Activated T-helper 9 cell treated with anti-CD3 and anti-CD28 coated beads, Interleukin-2, amount 50 U/mL, for 16 hours (primary cell): Measurements from ENCODE around the gene PODNL1.
"Not testable (repeated sequence)": the region's sequence is repeated elsewhere in the genome, so short reads cannot be mapped to it uniquely, and the experiment has no call there.

Source experiments
- DNase-seq: peaks from one replicate; pipeline ENCODE4 v3.0.0-alpha.2; 2020; ENCODE audit warnings: low read depth

The PODNL1 gene

DNA sequence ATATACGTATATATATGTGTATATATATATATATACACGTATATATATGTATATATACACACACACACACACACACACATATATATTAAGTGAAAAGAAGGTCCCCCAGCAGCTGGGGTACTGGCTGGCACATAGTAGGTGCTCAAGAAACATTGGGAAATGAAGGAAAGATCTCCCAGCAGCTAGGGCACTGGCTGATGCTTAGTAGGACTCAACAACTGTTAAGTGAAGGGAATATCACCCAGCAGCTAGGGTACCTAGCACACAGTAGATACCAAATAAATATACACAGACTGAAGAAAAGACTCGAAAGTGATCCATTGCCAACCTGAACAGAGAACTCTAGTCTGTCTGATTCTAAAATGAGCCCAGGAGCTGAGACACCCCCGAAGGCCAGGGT lies 12.2 kb downstream of the PODNL1 start:
- no peak for DNase-seq

GRCh38 chr19:13923194-13923987 lies 14.8 kb downstream of the PODNL1 start:
- DNase-seq = no peak

DNA sequence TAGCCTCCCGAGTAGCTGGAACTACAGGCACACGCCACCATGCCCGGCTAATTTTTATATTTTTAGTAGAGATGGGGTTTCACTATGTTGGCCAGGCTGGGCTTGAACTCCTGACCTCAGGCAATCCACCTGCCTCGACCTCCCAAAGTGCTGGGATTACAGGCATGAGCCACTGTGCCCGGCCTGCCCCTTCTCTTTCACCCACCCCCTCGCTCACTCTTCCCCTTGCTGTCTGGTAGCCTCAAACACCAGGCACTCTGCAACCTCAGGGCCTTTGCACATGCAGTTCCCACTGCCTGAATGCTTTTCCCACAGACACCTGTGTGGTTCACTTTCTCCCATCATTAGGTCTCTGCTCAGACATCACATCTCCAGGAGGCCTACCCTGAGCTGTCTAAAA lies 16.1 kb downstream of the PODNL1 start:
- not testable (repeated sequence) for DNase-seq

DNA sequence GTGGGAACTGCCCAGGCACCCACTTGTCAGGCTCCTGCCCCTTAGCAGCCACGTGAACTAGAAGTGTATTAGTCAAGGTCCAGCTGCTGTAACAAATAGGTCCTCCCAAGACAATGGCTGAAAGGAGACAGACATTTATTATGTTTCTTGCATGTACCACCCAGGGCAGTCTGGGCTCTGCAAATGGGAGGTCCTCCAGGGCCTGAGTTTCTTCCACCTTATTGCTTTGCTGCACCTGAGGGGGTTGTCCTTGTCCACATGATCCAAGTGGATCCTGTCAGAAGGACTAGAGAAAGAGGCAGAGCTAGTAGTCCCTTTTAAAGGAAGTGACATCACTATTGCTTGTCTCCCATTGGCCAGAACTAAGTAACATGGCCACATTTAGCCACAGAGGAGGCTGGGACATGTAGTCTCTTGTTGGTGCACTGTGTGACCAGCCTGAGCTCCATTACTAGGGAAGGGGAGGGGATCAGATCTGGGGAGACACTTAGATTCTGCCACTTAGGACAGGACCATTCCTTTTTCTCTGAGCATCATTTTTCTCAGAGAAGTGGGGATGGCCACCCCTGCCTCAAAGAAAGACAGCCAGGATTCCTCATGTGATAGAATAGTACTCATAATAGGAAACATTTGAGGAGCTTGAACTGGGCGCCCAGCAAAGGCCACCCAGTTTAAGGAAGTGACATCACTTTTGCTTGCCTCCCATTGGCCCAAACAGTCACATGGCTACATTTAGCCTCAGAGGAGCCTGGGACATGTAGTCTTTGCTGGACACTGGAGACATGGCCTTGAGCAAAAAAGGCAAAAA lies 17.1 kb downstream of the PODNL1 start:
- DNase-seq = no peak

DNA sequence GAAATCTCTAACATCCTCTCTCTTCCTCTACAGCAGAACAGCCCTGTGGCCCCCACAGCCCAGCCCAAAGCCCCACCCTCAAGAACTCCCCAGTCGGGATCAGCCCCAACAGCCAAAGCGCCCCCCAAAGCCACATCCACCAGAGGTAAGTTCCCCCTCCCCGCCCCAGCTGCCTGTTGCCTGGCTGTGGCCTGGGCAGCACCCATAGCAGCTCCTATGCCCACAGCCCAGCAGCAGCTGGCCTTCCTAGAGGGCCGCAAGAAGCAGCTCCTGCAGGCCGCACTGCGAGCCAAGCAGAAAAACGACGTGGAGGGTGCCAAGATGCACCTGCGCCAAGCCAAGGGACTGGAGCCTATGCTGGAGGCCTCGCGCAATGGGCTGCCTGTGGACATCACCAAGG lies 17.7 kb downstream of the PODNL1 start:
- no peak for DNase-seq

DNA sequence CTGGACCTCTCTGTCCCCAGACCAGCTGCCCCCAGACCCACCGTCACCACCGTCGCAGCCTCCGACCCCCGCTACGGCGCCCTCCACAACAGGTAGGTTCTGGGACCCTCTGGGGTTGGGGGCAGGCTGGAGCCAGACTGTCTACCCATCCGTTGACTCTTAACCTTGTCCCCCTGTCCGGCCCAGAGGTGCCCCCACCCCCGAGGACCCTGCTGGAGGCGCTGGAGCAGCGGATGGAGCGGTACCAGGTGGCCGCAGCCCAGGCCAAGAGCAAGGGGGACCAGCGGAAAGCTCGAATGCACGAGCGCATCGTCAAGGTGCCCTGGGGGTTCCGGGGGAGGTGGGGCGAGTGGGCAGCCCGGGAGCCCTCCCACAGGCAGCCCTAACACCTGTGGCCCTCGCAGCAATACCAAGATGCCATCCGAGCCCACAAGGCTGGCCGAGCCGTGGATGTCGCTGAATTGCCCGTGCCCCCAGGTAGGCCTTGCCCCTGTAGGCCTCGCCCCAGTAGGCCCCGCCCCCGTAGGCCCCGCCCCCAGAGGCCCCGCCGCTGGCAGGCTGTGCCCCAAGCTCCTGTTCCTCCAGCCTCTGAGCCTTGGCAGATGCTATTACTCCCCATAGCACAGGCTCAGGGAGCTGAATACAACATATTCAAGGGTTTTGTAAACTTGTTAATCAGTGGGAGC lies 19.3 kb downstream of the PODNL1 start:
- DNase-seq = no peak

- DNase-seq = no peak
Measured at GRCh38 chr19:13917888-13918406, 20.3 kb downstream of the PODNL1 start.

- DNase-seq = no peak
Measured at GRCh38 chr19:13914777-13915176, 23.4 kb downstream of the PODNL1 start.

DNA sequence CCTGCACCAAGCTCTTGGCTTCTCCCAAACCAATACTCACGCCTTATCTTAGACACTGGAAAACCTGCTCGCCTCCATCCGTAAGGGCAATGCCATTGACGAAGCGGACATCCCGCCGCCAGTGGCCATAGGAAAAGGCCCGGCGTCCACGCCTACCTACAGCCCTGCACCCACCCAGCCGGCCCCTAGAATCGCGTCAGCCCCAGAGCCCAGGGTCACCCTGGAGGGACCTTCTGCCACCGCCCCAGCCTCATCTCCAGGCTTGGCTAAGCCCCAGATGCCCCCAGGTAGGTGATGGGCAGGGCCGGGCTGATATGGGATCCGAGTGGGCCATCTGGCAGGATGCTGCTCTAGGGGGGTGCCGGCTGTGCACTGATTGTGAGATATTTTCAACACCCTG lies 24.9 kb downstream of the PODNL1 start:
- DNase-seq = no peak

DNA sequence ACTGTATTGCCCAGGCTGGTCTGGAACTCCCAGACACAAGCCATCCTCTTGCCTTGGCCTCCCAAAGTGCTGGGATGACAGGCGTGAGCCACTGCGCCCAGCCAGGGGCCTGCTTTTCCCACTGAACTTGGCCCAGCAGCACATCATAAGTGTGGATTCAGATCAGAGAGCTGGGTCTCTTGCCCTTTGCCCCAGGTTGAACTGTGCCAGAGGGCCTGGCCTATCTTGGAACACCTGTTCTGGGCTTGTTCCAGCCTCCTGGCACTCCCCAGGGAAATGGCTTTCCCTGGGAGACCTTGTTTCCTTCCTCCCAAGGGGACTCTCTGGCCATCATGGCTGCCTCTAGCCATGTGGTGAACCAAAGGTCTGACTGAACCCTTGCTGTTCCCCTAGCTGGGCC lies 28.8 kb downstream of the PODNL1 start:
- no peak for DNase-seq

- DNase-seq = no peak
Measured at GRCh38 chr19:13908674-13909073, 29.5 kb downstream of the PODNL1 start.

DNA sequence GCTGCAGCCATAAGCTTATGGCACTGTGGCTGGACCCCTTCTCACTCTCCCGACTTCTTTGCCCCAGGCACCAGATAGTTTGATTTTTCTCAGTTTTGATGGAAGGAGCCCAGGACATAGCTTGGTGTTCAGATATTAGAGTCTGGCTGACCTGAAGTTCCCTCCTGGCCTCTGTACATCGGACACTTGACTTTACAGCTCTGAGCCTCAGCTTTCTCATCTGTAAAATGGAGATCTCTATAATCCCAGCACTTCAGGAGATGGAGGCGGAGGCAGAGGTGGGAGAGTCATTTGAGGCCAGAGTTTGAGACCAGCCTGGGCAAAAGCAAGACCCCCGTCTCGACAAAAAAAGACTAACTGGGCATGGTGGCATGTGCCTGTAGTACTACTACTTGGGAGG lies 31.3 kb downstream of the PODNL1 start:
- DNase-seq = no peak

DNA sequence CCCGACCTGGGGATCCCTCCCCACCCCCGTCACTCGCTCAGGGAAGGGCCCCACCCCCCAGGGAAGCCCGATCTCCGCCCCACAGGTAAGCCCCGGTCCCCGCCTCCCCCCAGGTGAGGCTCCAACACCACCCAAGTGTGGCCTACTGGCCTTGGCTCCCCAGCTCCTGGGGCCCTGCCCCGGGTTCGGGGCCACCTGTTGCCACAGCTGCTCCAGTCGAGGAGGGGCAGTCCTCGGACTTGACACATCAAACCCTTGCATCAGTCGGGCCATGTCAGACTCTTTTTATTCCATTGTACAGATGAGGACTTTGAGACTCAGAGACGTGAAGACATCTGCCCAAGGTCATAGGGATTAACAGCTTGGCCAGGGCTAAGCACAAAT lies 31.7 kb downstream of the PODNL1 start:
- no peak for DNase-seq

- peak; percentile 93 for DNase-seq
Measured at GRCh38 chr19:13905634-13906520, 32.3 kb downstream of the PODNL1 start, which contains the start of the genes BRME1 and CC2D1A. Gene BRME1, minus strand, starts transcription at chr19:13906117. Its CDS starts 1,225 bp downstream, at chr19:13904892. Gene CC2D1A, plus strand, starts transcription at chr19:13906201. Its CDS starts 241 bp downstream, at chr19:13906442.

DNA sequence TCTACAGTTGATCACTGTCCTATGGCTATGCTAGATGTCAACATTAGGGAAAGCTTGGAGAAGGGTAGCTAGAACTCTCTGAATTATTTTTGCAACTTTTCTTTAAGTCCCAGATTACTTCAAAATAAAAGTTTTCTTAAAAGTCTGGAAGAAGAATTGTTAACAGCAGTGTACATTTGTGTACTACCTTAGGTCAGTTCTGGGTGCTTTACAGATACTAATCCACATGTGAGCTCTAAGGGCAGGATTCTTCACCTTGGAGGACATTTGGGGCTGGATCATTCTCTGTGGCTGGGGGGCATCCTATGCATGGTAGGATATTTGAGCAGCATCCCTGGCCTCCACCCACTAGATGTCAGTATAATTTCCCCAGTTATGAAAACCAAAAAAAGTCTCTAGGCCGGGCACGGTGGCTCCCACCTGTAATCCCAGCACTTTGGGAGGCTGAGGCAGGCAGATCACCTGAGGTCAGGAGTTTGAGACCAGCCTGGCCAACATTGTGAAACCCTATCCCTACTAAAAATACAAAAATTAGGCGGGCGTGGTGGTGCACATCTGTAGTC lies 35.1 kb downstream of the PODNL1 start:
- DNase-seq = no peak

- DNase-seq = no peak
Measured at GRCh38 chr19:13899912-13900584, 38.2 kb downstream of the PODNL1 start.

DNA sequence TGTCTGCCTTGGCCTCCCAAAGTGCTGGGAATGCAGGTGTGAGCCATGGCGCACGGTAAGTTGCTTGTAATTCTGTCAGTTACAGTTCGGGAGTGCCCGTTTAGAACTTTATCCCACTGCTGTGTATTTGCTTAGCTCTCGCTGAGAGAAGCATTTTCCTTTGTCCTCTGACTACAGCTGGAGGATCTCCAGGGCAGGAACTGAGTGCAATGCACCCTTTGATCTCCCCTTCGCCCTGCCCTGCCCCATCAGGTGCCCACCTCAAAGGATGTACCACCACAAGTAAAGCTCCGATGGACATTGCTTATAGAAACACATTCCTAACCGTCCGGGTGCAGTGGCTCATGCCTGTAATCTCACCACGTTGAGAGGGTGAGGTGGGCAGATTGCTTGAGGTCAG lies 38.8 kb downstream of the PODNL1 start:
- no peak for DNase-seq

- no peak for DNase-seq
Measured at GRCh38 chr19:13896227-13896626, 42.0 kb downstream of the PODNL1 start.

DNA sequence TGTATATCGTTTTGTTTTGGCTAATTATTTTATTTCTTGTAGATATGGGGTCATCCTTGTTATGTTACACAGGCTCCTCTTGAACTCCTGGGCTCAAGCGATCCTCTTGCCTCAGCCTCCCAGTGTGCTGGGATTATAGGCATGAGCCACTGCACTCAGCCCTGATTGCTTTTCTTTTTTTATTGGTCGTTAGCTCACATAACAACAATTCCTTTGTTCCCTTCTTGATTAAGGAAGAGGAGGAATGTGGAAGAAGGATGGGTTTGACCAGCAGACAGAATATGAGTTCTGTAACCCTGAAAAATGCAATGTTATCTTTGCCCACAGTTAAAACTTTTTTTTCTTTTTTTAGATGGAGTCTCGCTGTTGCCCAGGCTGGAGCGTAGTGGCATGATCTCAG lies 43.7 kb downstream of the PODNL1 start:
- DNase-seq = no peak

- DNase-seq = no peak
Measured at GRCh38 chr19:13892870-13893269, 45.3 kb downstream of the PODNL1 start.
